CD4-positive, alpha-beta T cell treated with Interleukin-10 for 1 hour (primary cell): ENCODE results near the gene RAPGEF4.

Experiments
- DNase-seq: peaks from one replicate; pipeline ENCODE4 v3.0.0-alpha.2; 2020

RAPGEF4 gene

GRCh38 chr2:172833898-172834297 is 98.3 kb downstream of the RAPGEF4 start:
- no peak for DNase-seq

GRCh38 chr2:172834881-172835280 is 99.2 kb downstream of the RAPGEF4 start:
- DNase-seq, result no peak

- no peak for DNase-seq
Observed at GRCh38 chr2:172836347-172836821, 100.7 kb downstream of the RAPGEF4 start.

GRCh38 chr2:172836827-172837226 is 101.2 kb downstream of the RAPGEF4 start:
- no peak for DNase-seq

GRCh38 chr2:172839446-172839845 is 103.8 kb downstream of the RAPGEF4 start:
- DNase-seq, result no peak

GRCh38 chr2:172842511-172843265 is 107.0 kb downstream of the RAPGEF4 start:
- no peak for DNase-seq

GRCh38 chr2:172843266-172843582 is 107.6 kb downstream of the RAPGEF4 start:
- no peak for DNase-seq

- DNase-seq, result no peak
Observed at GRCh38 chr2:172843902-172844715, 108.5 kb downstream of the RAPGEF4 start.

- DNase-seq, result no peak
Observed at GRCh38 chr2:172845028-172845630, 109.5 kb downstream of the RAPGEF4 start.

- no peak for DNase-seq
Observed at GRCh38 chr2:172846551-172846950, 110.9 kb downstream of the RAPGEF4 start.

GRCh38 chr2:172847188-172847587 is 111.5 kb downstream of the RAPGEF4 start:
- DNase-seq, result no peak

GRCh38 chr2:172848519-172848918 is 112.9 kb downstream of the RAPGEF4 start:
- no peak for DNase-seq

- no peak for DNase-seq
Observed at GRCh38 chr2:172849519-172850217, 114.0 kb downstream of the RAPGEF4 start.

GRCh38 chr2:172855588-172855987 is 119.9 kb downstream of the RAPGEF4 start:
- DNase-seq, result no peak

- DNase-seq, result no peak
Observed at GRCh38 chr2:172856606-172857005, 121.0 kb downstream of the RAPGEF4 start.

- no peak for DNase-seq
Observed at GRCh38 chr2:172858473-172858745, 122.8 kb downstream of the RAPGEF4 start.

- no peak for DNase-seq
Observed at GRCh38 chr2:172859581-172860335, 124.1 kb downstream of the RAPGEF4 start.

- no peak for DNase-seq
Observed at GRCh38 chr2:172860336-172860707, 124.7 kb downstream of the RAPGEF4 start.

GRCh38 chr2:172861098-172861497 is 125.5 kb downstream of the RAPGEF4 start:
- no peak for DNase-seq

- no peak for DNase-seq
Observed at GRCh38 chr2:172861656-172862476, 126.2 kb downstream of the RAPGEF4 start.

- no peak for DNase-seq
Observed at GRCh38 chr2:172863341-172863740, 127.7 kb downstream of the RAPGEF4 start.

- DNase-seq, result peak; percentile 9
Observed at GRCh38 chr2:172864182-172864581, 128.5 kb downstream of the RAPGEF4 start.
